Testis (tissue), 2 donors: ENCODE results near the gene SLC37A2.

ENCODE experiments used
- CTCF ChIP-seq, 3 experiments: fragments of 450-650 bp in 2 of 3; fragments of 200-600 bp in 1 of 3; sonication (generic) in 1 of 3; IDR thresholded peaks; one replicate each; pipeline ENCODE4 v1.5.1; 2016 to 2019; ENCODE audit warnings: antibody characterized with exemption in 3 of 3, mild to moderate bottlenecking in 2 of 3, moderate library complexity in 1 of 3
- POLR2A ChIP-seq: fragments of 450-650 bp; IDR thresholded peaks from one replicate; pipeline ENCODE4 v1.6.1; 2017; ENCODE audit warnings: antibody characterized with exemption, mild to moderate bottlenecking, moderate library complexity

- TF ChIP-seq CTCF (IDR thresholded peaks at IDR 0.05) = no peak
- no peak for TF ChIP-seq POLR2A
These were observed 25.7 kb downstream of the SLC37A2 start for GRCh38 chr11:125088576-125089455.
